ENCODE data around the gene FBXO48.
"Not testable (repeated sequence)": the region's sequence is repeated elsewhere in the genome, so short reads cannot be mapped to it uniquely, and the experiment has no call there.

Gene FBXO48

DNA sequence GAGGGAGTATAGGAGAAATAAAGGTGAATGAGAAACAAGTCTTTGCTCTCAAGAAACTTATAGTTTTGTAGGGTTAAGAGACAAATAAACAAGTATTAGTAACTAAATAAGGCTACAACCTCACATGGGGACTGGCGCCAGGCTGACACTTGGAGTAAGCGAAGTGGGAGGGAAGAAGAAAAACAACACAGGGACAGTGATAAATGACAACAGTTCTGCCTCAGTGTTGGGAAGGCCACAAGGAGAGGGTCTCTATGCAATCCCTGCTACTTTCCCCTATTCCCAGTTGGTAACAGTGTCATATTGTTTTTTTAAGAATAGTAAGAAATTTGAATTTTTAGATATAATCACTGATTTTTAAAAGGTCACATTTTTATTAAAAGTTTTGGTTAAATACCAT, 4.3 kb upstream of the FBXO48 start:
- DNase-seq (ENCODE audit: low read depth in 2 of 2): no peak

DNA sequence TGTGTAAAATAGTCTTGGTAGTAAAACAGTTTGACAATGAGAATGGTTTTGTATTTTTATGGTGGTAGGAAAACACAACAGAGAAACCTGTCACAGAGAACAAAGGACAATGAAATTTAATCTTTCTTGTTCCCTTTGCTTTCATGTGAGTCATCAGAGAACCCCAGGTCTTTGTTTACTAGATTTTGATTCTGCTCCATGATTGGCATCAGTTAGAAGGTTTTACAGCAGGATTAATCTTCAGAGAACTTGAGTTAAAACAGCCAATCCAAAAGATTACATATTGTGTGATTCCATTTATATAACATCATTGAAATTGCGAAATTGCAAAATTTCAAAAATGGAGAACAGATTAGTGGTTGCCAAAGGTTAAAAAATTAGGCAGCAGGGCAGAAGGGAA, 2.8 kb upstream of the FBXO48 start:
- no peak for DNase-seq (ENCODE audit: low read depth in 2 of 2)

- DNase-seq (ENCODE audit: low read depth in 2 of 2): no peak
Measured at GRCh38 chr2:68468801-68469200, 1.7 kb upstream of the FBXO48 start.

GRCh38 chr2:68466778-68467076, 367 bp downstream of the FBXO48 start:
- no peak for DNase-seq (ENCODE audit: low read depth in 2 of 2)

- DNase-seq (ENCODE audit: low read depth in 2 of 2): peak; percentile 31 to 44
Measured at GRCh38 chr2:68466361-68466777, 725 bp downstream of the FBXO48 start.

DNA sequence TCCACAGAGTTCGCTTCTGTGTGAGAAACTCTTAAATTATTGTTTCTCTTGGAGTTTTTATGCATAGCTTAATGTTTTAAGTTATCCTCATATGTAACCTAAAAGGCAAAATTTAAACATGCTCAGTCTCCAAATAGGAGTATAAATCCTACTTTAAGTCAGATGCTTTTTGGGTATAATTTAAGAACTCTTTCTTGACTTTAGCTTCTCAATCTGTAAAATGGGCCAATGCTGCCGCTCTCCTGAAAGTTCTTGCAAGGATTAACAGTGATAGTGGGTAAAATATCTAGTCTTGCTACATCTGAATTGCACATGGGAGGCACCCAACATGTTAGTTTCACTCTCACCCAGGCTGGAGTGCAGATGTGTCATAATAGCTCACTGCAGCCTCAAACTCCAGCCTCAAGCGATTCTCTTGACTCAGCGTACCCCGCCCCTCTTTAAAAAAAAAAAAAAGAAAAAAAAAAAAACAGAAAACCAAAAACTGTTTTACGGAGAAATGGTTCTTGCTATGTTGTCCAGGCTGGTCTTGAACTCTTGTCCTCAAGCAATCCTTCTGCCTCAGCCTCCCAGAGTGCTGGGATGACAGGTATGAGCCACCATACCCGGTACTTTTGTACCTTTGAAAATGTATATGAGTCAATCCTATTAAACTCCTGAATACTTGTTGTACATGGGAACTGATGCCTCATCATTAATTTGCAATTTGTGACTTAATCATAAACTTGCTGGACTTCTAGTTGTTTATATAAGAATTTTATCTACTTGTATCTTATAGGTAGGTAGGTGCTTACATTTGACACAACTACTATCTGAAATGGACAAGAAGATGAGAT, 1.8 kb downstream of the FBXO48 start:
- peak in 1 of 2 donors; percentile 25 for DNase-seq (ENCODE audit: low read depth in 2 of 2)

GRCh38 chr2:68464651-68465050, 2.4 kb downstream of the FBXO48 start:
- DNase-seq (ENCODE audit: low read depth in 2 of 2): no peak

DNA sequence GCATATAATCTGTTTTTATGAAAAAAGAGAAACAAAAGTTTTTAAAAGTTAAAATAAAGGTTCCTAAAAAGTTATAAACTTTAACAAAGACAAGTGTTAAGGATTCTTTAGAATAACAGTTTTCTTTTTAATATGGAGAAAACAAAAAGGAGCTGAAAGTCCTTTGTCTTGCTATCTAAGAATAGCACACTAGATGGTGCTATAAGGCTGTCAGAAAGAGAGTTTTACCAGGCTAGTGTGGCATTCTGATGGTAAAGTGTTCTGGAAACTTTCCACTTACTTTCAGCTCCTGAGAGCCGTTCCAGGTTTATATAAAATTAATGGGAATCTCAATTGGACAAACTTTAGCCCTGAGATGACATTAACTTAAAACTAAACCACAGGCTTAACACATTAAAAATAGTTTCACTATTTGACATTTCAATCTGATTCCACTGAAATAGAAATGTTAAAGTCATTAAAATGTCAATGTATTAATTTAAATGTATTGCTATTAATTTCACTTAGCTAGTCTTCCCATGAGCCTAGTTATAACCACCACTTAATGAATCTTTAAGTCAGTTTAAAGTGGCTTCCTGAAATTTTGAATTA, 3.7 kb downstream of the FBXO48 start:
- no peak for DNase-seq (ENCODE audit: low read depth in 2 of 2)

DNA sequence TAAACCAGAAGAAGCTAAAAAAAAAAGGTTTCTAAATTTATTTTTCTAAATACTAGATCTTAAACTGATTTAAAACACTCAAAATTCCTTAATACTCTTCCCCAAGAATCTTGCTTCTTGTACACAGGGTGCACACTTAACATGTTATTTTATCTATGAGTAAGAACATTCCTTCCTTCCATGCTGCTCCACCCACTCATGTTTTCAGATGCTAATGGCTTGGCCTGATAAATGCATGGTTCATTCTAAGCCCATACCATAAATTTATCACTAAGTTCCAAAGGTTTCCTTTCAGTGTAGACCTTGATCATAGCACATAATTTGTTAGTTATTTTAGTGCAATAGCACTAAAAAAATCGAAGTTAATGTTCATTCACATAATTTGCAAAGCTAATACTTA, 8.1 kb downstream of the FBXO48 start:
- no peak for DNase-seq (ENCODE audit: low read depth in 2 of 2)

GRCh38 chr2:68456198-68456597, 10.9 kb downstream of the FBXO48 start:
- DNase-seq (ENCODE audit: low read depth in 2 of 2): no peak

GRCh38 chr2:68454719-68455118, 12.4 kb downstream of the FBXO48 start:
- DNase-seq (ENCODE audit: low read depth in 2 of 2): no peak

DNA sequence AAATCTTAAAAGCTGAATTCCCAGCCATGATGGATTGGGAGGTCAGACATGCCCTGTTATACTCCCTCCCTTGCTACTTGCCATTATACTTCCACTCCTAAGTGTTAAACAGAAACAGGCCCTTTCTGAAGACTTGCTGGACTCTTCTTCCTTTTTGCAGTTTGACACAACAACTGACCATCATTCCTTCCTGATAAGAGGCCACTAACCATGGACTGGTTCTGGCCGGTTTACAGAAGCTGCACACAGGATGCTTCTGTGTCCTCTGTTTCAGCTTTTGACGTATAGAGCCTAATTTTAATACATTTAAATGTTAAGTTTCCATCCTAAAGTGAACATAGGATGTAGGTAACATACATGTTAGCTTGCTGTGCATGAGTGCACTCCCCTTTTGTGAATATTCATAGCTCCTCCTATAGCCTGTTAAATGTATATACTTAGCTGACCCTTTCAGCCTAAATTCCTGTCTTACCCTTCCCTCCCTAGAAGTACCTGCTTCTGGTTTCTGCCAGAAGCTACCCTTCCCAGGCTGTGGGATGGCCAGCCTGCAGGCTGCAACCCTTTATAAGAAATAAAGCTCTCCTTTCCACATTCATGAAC, 13.2 kb downstream of the FBXO48 start:
- no peak for DNase-seq (ENCODE audit: low read depth in 2 of 2)

DNA sequence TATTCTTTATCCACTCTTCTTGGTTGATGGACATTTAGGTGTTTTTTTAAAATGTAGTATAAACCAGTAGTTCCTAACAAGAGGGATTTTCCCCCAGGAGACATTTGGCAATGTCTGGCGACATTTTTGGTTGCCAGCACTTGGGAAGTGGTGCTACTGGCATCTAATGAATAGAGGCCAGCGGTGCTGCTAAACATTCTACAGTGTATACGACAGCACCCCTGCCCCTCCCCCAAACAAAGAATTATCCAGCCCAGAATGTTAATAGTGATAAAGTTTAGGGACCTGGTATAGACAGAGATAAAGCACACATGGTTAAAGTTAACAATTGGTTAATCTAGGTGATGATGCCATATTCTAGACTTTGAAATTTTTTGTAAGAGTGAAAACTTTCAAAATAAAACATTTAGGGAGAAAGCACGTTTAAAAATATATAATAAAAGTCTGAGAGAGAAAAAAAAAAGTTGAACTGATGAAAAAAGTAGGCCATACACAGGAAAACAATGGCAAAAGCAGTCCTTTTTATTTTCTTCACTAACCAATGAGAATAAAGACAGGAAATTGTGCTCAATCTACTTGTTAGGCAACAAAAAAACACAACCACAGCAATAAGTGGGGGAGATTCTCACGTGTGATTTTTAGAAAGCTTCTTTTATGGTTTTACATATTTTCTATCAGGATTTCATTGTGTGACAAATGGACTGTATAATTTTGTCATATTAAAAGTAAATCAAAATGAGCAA, 14.8 kb downstream of the FBXO48 start:
- no peak for DNase-seq (ENCODE audit: low read depth in 2 of 2)

GRCh38 chr2:68448671-68449653, 18.1 kb downstream of the FBXO48 start:
- no peak for DNase-seq (ENCODE audit: low read depth in 2 of 2)

GRCh38 chr2:68447118-68447517, 20.0 kb downstream of the FBXO48 start:
- DNase-seq (ENCODE audit: low read depth in 2 of 2): no peak

- DNase-seq (ENCODE audit: low read depth in 2 of 2): not testable (repeated sequence)
Measured at GRCh38 chr2:68446425-68446824, 20.7 kb downstream of the FBXO48 start.

DNA sequence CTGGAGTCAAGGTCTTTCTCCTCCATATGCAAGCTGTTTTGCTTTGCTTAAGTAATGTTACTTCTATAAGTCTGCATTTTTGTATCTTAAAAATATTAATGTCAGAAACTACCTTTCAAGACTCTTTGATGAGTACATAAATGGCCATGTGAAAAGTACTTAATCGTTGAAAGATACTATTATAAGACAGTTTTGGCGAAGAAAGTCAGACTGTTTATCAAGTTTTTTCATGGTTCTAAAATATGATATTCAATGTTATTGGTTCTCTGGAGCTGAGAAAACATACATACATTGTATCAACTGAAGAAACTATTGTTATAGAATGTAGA, 25.1 kb downstream of the FBXO48 start:
- DNase-seq (ENCODE audit: low read depth in 2 of 2): no peak

- DNase-seq (ENCODE audit: low read depth in 2 of 2): peak; percentile 64 to 73
Measured at GRCh38 chr2:68441179-68441993, 25.7 kb downstream of the FBXO48 start.

GRCh38 chr2:68438455-68439303, 28.4 kb downstream of the FBXO48 start:
- no peak for DNase-seq (ENCODE audit: low read depth in 2 of 2)

GRCh38 chr2:68436270-68436669, 30.8 kb downstream of the FBXO48 start:
- DNase-seq (ENCODE audit: low read depth in 2 of 2): no peak
